HepG2 (cell line): ENCODE results near the gene CEACAM16. TPM values are rescaled to one million over a fixed set of nuclear protein-coding genes. Genes with fewer than 3 reads are reported as not detected.
A peak's percentile ranks its signal among the peaks of the same experiment; 100 is the strongest.

Experiments used
- KLF6 ChIP-seq: IDR thresholded peaks from 2 replicates; pipeline ENCODE4 v1.8.0; 2016; ENCODE audit warnings: missing biosample characterization, missing genetic modification reagents
- PLRG1 ChIP-seq: fragments of 450-650 bp; conservative IDR thresholded peaks from 2 replicates; pipeline ENCODE4 v1.6.1; 2016
- RFX1 ChIP-seq: fragments of 450-650 bp; IDR thresholded peaks from 2 replicates; pipeline ENCODE4 v1.6.1; 2017
- TCF12 ChIP-seq, 2 experiments: fragments of 450-650 bp in 1 of 2; sonication (generic) in 1 of 2; formaldehyde crosslinking in 1 of 2; IDR thresholded peaks; 2 replicates each; pipeline versions ENCODE4 v1.6.1 to v1.8.0; 2017 to 2022; ENCODE audit warnings: antibody characterized with exemption in 1 of 2, mild to moderate bottlenecking in 1 of 2, missing genetic modification reagents in 1 of 2, moderate library complexity in 1 of 2
- ZBTB1 ChIP-seq: sonication (generic); formaldehyde crosslinking; IDR thresholded peaks from 2 replicates; pipeline ENCODE4 v1.4.0; 2020; ENCODE audit warnings: missing genetic modification reagents, borderline replicate concordance
- ZNF205 ChIP-seq: IDR thresholded peaks from 2 replicates; pipeline ENCODE4 v1.6.1; 2018; ENCODE audit warnings: missing biosample characterization, missing genetic modification reagents
- ZNF674 ChIP-seq: sonication (generic); formaldehyde crosslinking; IDR thresholded peaks from 2 replicates; pipeline ENCODE4 v1.5.0; 2020; ENCODE audit warnings: low read depth, mild to moderate bottlenecking, missing genetic modification reagents
- polyA plus RNA-seq, 8 experiments: library from polyadenylated mRNA; depleted of rRNA in 3 of 8; stranded (reverse) in 7 of 8; unstranded in 1 of 8; fragments of >200 nt; fragmentation: Illumina TruSeq in 4 of 8; extraction: Trizol in 4 of 8; gene quantifications; 2 replicates each; pipeline versions ENCODE4 v1.2.1 to v1.2.3, GENCODE V29; 2011 to 2016; ENCODE audit warnings: low read depth in 4 of 8, missing spikeins in 1 of 8, mixed read lengths in 1 of 8; ENCODE audit not compliant: insufficient read depth in 1 of 8
- total RNA-seq, 5 experiments: library from RNA; depleted of rRNA; stranded (reverse); fragments of >200 nt; fragmentation: Illumina TruSeq; extraction: Trizol; gene quantifications; 2 replicates each; pipeline ENCODE4 v1.2.3, GENCODE V29; 2016; ENCODE audit warnings: low read depth in 1 of 5
- TF ChIP-seq, protein P1 (sequence below): sonication (generic); formaldehyde crosslinking; IDR thresholded peaks from 2 replicates; pipeline ENCODE4 v1.4.0; 2020; ENCODE audit warnings: missing genetic modification reagents
- TF ChIP-seq, protein P2 (sequence below): IDR thresholded peaks from 2 replicates; pipeline ENCODE4 v1.4.0; 2020; ENCODE audit warnings: mild to moderate bottlenecking, missing genetic modification reagents
- TF ChIP-seq, protein P3 (sequence below): sonication (generic); formaldehyde crosslinking; IDR thresholded peaks from 2 replicates; pipeline ENCODE4 v1.8.0; 2022; ENCODE audit warnings: mild to moderate bottlenecking, missing genetic modification reagents
- TF ChIP-seq, protein P4 (sequence below): sonication (generic); formaldehyde crosslinking; IDR thresholded peaks from 2 replicates; pipeline ENCODE4 v1.5.0; 2020; ENCODE audit warnings: missing genetic modification reagents
- TF ChIP-seq, protein P5 (sequence below): sonication (generic); formaldehyde crosslinking; IDR thresholded peaks from 2 replicates; pipeline ENCODE4 v1.5.1; 2020; ENCODE audit warnings: missing genetic modification reagents, mild to moderate bottlenecking, borderline replicate concordance
- TF ChIP-seq, protein P6 (sequence below): sonication (generic); formaldehyde crosslinking; IDR thresholded peaks from 2 replicates; pipeline ENCODE4 v1.5.0; 2020; ENCODE audit warnings: mild to moderate bottlenecking, missing genetic modification reagents, borderline replicate concordance

Gene CEACAM16
- total and polyA plus RNA-seq, 2 of the 13 experiments (the other 11 are each of a cell fraction or from before 2014, with no cell fraction given), result not detected

DNA sequence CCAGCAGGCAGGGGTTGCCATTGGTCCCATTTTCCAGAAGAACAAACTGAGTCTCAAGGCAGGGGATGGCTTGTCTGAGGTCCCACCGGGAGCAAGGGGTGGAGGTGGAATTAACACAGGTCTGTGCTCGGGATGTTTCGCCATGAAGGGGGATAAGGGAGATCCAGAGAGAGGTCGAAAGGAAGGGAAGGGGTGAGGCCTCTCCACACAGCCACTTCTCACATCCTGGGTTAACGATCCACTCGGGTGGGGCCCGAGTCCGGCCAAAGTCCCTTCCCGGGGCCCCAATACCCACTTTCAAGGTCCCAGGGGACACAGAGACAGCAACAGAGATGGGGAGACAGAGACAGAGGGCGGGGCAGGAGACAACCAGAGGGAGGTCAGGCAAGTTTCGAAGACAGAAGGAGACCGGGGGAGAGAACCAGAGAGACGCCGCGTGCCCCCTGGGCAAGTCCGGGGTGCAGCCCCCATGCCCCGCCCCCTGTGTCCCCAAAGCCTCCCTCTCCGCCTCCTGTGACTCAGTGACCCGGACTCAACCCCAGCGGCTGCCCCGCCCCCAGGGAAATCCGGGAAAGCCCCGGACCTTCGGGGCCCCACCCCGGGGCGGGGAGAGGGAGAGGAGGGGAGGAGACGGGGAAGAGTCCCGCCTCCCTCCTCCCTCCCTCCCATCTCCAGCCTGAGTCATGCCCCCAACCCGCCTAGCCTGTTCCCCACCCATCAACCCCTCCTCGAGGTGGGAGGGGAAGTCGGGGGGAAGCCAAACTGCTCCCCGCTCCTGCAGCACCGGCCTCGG is 48.2 kb downstream of the CEACAM16 start (continued):
- TF ChIP-seq ZNF205 (CRISPR knock-in tag), result peak; percentile 7; the same call in 1 of the 2 replicates
- TF ChIP-seq, protein P1, sequence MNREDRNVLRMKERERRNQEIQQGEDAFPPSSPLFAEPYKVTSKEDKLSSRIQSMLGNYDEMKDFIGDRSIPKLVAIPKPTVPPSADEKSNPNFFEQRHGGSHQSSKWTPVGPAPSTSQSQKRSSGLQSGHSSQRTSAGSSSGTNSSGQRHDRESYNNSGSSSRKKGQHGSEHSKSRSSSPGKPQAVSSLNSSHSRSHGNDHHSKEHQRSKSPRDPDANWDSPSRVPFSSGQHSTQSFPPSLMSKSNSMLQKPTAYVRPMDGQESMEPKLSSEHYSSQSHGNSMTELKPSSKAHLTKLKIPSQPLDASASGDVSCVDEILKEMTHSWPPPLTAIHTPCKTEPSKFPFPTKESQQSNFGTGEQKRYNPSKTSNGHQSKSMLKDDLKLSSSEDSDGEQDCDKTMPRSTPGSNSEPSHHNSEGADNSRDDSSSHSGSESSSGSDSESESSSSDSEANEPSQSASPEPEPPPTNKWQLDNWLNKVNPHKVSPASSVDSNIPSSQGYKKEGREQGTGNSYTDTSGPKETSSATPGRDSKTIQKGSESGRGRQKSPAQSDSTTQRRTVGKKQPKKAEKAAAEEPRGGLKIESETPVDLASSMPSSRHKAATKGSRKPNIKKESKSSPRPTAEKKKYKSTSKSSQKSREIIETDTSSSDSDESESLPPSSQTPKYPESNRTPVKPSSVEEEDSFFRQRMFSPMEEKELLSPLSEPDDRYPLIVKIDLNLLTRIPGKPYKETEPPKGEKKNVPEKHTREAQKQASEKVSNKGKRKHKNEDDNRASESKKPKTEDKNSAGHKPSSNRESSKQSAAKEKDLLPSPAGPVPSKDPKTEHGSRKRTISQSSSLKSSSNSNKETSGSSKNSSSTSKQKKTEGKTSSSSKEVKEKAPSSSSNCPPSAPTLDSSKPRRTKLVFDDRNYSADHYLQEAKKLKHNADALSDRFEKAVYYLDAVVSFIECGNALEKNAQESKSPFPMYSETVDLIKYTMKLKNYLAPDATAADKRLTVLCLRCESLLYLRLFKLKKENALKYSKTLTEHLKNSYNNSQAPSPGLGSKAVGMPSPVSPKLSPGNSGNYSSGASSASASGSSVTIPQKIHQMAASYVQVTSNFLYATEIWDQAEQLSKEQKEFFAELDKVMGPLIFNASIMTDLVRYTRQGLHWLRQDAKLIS (CRISPR knock-in tag), result no peak
- TF ChIP-seq TCF12 (IDR thresholded peaks at IDR 0.05), result no peak
- no peak for TF ChIP-seq TCF12 (CRISPR knock-in tag; IDR thresholded peaks at IDR 0.05)
- TF ChIP-seq RFX1, result no peak
- TF ChIP-seq, protein P2, sequence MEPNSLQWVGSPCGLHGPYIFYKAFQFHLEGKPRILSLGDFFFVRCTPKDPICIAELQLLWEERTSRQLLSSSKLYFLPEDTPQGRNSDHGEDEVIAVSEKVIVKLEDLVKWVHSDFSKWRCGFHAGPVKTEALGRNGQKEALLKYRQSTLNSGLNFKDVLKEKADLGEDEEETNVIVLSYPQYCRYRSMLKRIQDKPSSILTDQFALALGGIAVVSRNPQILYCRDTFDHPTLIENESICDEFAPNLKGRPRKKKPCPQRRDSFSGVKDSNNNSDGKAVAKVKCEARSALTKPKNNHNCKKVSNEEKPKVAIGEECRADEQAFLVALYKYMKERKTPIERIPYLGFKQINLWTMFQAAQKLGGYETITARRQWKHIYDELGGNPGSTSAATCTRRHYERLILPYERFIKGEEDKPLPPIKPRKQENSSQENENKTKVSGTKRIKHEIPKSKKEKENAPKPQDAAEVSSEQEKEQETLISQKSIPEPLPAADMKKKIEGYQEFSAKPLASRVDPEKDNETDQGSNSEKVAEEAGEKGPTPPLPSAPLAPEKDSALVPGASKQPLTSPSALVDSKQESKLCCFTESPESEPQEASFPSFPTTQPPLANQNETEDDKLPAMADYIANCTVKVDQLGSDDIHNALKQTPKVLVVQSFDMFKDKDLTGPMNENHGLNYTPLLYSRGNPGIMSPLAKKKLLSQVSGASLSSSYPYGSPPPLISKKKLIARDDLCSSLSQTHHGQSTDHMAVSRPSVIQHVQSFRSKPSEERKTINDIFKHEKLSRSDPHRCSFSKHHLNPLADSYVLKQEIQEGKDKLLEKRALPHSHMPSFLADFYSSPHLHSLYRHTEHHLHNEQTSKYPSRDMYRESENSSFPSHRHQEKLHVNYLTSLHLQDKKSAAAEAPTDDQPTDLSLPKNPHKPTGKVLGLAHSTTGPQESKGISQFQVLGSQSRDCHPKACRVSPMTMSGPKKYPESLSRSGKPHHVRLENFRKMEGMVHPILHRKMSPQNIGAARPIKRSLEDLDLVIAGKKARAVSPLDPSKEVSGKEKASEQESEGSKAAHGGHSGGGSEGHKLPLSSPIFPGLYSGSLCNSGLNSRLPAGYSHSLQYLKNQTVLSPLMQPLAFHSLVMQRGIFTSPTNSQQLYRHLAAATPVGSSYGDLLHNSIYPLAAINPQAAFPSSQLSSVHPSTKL (CRISPR knock-in tag), result peak; percentile 67
- TF ChIP-seq ZBTB1 (CRISPR knock-in tag), result no peak
- no peak for TF ChIP-seq KLF6 (CRISPR knock-in tag)
- TF ChIP-seq, protein P3, sequence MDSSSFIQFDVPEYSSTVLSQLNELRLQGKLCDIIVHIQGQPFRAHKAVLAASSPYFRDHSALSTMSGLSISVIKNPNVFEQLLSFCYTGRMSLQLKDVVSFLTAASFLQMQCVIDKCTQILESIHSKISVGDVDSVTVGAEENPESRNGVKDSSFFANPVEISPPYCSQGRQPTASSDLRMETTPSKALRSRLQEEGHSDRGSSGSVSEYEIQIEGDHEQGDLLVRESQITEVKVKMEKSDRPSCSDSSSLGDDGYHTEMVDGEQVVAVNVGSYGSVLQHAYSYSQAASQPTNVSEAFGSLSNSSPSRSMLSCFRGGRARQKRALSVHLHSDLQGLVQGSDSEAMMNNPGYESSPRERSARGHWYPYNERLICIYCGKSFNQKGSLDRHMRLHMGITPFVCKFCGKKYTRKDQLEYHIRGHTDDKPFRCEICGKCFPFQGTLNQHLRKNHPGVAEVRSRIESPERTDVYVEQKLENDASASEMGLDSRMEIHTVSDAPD (CRISPR knock-in tag), result 0 out of 2 replicates have a peak, but pooled peaks have one; percentile 24
- no peak for TF ChIP-seq PLRG1
- TF ChIP-seq ZNF674, result no peak
- TF ChIP-seq, protein P4, sequence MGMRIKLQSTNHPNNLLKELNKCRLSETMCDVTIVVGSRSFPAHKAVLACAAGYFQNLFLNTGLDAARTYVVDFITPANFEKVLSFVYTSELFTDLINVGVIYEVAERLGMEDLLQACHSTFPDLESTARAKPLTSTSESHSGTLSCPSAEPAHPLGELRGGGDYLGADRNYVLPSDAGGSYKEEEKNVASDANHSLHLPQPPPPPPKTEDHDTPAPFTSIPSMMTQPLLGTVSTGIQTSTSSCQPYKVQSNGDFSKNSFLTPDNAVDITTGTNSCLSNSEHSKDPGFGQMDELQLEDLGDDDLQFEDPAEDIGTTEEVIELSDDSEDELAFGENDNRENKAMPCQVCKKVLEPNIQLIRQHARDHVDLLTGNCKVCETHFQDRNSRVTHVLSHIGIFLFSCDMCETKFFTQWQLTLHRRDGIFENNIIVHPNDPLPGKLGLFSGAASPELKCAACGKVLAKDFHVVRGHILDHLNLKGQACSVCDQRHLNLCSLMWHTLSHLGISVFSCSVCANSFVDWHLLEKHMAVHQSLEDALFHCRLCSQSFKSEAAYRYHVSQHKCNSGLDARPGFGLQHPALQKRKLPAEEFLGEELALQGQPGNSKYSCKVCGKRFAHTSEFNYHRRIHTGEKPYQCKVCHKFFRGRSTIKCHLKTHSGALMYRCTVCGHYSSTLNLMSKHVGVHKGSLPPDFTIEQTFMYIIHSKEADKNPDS, result no peak
- TF ChIP-seq, protein P5, sequence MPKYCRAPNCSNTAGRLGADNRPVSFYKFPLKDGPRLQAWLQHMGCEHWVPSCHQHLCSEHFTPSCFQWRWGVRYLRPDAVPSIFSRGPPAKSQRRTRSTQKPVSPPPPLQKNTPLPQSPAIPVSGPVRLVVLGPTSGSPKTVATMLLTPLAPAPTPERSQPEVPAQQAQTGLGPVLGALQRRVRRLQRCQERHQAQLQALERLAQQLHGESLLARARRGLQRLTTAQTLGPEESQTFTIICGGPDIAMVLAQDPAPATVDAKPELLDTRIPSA, result no peak
- TF ChIP-seq, protein P6, sequence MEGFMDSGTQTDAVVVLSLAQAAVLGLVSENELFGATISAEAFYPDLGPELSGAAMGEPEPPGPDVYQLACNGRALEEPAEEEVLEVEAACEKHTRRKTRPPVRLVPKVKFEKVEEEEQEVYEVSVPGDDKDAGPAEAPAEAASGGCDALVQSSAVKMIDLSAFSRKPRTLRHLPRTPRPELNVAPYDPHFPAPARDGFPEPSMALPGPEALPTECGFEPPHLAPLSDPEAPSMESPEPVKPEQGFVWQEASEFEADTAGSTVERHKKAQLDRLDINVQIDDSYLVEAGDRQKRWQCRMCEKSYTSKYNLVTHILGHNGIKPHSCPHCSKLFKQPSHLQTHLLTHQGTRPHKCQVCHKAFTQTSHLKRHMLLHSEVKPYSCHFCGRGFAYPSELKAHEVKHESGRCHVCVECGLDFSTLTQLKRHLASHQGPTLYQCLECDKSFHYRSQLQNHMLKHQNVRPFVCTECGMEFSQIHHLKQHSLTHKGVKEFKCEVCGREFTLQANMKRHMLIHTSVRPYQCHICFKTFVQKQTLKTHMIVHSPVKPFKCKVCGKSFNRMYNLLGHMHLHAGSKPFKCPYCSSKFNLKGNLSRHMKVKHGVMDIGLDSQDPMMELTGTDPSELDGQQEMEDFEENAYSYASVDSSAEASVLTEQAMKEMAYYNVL (CRISPR knock-in tag), result peak; percentile 62; the same call in 1 of the 2 replicates
